ENCODE data around the gene RNF10. TPM values are rescaled to one million over a fixed set of nuclear protein-coding genes. Genes with fewer than 3 reads are reported as not detected.
"Not testable (repeated sequence)": the region's sequence is repeated elsewhere in the genome, so short reads cannot be mapped to it uniquely, and the experiment has no call there.

The RNF10 gene
- total RNA-seq, 1 donor from 2014 or later = 190 TPM

DNA sequence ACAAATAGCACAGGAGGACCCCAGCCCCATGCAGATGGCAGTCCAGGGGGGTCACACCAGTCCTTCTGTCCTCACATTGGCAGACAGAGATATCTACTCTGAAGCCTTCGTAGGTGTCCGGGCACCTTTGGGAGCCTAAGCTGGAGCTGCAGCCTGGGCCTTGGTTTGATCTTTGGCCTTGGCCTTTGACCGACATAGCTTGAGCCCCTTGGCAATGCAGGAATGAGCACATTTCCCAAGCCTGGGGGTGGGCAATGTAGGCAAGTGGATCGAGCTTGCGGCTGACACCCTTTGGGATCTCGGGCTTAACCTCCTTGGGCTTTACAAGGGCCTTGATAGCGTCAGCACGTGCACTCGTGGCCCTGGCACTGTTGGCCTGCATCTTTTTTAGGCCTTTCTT is 11.6 kb upstream of the RNF10 start:
- Histone ChIP-seq H3K9me3 (no peaks in the 10 kb centered on the region), H3K27ac (no peak overlapping the region), H3K4me3 (no peak overlapping the region), H3K36me3 (no peaks in the 10 kb centered on the region), H3K27me3 (no peaks in the 10 kb centered on the region), H3K4me1 (no peaks in the 10 kb centered on the region)
- ATAC-seq (no peak), DNase-seq (no peak)
- intact Hi-C loops (cut with DNase I) = no loop called here
- TF ChIP-seq, protein P1, sequence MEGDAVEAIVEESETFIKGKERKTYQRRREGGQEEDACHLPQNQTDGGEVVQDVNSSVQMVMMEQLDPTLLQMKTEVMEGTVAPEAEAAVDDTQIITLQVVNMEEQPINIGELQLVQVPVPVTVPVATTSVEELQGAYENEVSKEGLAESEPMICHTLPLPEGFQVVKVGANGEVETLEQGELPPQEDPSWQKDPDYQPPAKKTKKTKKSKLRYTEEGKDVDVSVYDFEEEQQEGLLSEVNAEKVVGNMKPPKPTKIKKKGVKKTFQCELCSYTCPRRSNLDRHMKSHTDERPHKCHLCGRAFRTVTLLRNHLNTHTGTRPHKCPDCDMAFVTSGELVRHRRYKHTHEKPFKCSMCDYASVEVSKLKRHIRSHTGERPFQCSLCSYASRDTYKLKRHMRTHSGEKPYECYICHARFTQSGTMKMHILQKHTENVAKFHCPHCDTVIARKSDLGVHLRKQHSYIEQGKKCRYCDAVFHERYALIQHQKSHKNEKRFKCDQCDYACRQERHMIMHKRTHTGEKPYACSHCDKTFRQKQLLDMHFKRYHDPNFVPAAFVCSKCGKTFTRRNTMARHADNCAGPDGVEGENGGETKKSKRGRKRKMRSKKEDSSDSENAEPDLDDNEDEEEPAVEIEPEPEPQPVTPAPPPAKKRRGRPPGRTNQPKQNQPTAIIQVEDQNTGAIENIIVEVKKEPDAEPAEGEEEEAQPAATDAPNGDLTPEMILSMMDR (IDR thresholded peaks at IDR 0.05) = no peak

DNA sequence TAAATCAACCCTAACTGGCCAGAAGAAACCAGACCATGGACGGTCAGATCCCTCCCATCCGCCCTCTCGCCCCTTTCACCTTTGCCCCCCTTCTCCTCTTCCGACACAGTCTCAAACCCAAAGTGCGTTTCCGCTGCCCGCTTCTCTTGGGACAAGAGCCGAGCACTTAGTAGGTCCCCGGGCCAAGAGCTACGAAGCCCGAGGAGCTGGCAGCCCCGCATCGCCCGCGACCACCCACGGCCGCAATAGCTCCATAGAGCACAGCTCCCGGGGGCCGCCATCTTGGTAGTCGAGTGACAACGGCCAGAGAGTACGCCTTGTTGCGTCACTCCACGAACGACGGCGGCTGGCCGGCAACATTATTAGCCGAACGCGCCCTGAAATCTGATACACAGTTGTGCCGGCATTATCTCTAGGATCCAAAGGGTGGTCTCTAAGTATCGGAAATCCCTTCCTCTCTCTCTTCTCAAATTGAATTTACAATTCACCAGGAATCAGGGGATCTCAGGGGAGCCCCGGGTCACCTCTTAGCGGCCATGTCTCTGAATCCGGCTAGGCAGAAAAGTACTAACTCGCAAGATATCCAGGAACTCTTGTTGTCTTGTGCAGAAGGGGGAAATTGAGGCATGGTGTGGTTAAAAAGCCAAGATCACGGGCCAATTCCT is 5.2 kb upstream of the RNF10 start, which contains the start of gene COQ5:
Gene COQ5 (minus strand): TSS at position 298 of the 665 bp plus-strand sequence. CDS start 17 bp downstream, at position 281.
- Histone ChIP-seq H3K4me1 (peaks cover 14% of the 10 kb centered on the region), H3K27ac (peak within 1 kb of the TSS; percentile 97), H3K9me3 (no peaks in the 10 kb centered on the region), H3K36me3 (no peaks in the 10 kb centered on the region), H3K27me3 (no peaks in the 10 kb centered on the region), H3K4me3 (peak within 1 kb of the TSS; percentile 83)
- intact Hi-C loops (cut with DNase I) = no loop called here
- DNase-seq (peak; percentile 94), ATAC-seq (peak; percentile 98)
- TF ChIP-seq, protein P1 (IDR thresholded peaks at IDR 0.05) = no peak

GRCh38 chr12:120529641-120530417 is 4.3 kb upstream of the RNF10 start:
- Histone ChIP-seq H3K27ac (peak overlapping the region; percentile 97), H3K27me3 (no peaks in the 10 kb centered on the region), H3K4me3 (peak overlapping the region; percentile 83), H3K9me3 (no peaks in the 10 kb centered on the region), H3K4me1 (peaks cover 14% of the 10 kb centered on the region), H3K36me3 (no peaks in the 10 kb centered on the region)
- intact Hi-C loops (cut with DNase I) = no loop called here
- TF ChIP-seq, protein P1 (IDR thresholded peaks at IDR 0.05) = no peak
- DNase-seq (no peak), ATAC-seq (peak; percentile 43)

DNA sequence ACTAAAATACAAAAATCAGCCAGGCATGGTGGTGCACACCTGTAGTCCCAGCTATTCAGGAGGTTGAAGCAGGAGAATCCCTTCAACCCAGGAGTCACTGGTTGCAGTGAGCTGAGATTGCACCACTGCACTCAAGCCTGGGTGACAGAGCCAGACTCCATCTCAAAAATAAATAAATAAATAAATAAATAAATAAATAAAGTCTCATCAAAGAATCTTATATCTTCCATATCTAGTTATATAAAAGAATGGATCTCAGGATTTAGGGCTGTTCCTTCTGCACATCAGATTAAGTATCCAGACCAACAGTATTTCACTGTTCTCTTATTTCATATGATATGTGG is 3.8 kb upstream of the RNF10 start:
- intact Hi-C loops (cut with DNase I); H3K27me3 ChIP-seq; H3K36me3 ChIP-seq; ATAC-seq; DNase-seq; H3K9me3 ChIP-seq: not testable (repeated sequence)
- peaks cover 14% of the 10 kb centered on the region for H3K4me1 ChIP-seq
- peak overlapping the region; percentile 97 for H3K27ac ChIP-seq
- peak overlapping the region; percentile 83 for H3K4me3 ChIP-seq

DNA sequence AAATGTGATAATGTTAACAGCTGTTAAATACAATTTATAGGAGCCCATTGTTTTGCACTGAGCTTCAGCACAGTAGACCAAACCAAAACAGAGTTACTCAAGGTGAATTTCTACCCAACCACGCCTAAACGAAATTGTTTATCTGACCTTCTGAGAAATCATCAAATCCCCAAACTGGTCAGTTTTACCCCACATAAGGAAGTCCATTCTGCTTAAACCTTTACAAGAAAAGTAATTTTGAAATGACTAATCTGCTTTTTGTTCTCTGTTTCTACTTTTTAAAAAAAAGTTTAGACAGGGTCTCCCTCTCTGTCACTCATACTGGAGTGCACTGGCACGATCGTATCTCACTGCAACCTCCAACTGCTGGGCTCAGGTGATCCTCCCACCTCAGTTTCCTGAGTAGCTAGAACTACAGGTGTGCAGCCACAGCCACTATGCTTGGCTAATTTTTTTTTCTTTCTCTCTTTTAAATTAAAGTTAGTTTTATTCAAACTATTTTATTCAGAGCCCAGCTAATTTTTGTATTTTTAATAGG is 1.4 kb upstream of the RNF10 start:
- Histone ChIP-seq H3K9me3 (no peaks in the 10 kb centered on the region), H3K27me3 (no peaks in the 10 kb centered on the region), H3K4me3 (no peak overlapping the region), H3K27ac (no peak overlapping the region), H3K4me1 (peaks cover 36% of the 10 kb centered on the region), H3K36me3 (no peaks in the 10 kb centered on the region)
- DNase-seq (no peak), ATAC-seq (no peak)
- intact Hi-C loops (cut with DNase I) = no loop called here
- TF ChIP-seq, protein P1 (IDR thresholded peaks at IDR 0.05) = no peak
